ELF-1 (cell line): Measurements from ENCODE around the gene CEP131.

Source experiments
- DNase-seq: peaks from one replicate; pipeline ENCODE4 v3.0.0-alpha.2; 2016; ENCODE audit warnings: low read depth, low spot score

The CEP131 gene

DNA sequence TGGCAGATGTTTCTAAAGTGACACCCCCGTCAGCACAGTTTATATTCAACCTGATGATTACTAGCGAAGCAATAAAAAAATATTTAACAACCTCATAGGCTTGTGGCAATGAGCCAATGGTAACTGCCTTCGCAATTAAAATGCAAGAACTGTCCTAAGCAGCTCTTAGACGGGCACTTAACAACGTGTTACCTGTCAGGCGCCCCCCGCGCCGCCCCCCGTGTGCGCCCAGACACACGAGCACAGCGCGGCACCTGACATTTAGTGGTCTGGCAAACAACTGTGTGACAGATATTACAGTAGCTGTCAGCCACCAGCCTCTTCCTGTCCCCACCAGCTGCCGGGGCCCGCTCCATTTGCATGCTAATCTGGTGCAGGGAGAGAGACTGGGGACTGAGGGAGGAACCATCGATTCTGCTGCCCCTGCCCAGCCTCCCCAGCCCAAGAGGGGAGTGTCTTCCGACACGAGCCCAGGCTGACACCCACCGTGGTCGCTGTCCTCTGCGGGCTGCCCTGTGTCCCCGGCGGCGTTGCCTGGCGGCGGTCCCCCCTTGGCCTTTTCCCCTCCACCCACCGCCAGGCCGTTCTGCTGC is 29.0 kb upstream of the CEP131 start:
- peak; percentile 30 for DNase-seq

DNA sequence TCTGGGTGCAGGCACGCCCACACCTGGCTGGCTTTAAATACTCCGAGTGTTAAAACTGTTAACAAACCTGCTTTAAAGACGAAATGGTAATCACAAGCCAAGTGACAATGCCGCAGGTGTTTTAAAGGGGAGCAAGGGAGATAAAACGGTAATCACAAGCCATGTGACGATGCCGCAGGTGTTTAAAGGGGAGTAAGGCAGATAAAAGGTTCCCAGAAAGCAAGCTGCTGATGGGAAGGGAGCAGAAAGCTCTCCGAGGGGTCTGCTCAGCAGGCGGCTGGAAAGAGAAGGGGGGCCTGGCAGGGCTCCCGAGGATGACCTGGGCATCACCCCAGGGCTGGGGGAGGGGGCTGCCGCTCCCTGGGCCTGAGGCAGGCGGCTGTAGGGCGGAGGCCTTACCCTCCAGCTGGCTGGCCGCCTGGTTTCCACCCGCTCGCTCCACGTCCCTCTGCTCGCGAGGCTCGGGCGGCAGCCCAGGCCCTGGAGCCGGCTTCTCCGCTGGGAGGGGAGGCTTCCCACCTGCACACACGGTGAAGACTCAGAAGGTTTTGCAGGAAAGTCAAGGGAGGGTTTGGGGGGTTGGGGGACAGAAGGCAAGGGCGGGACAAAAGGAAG is 28.4 kb upstream of the CEP131 start:
- no peak for DNase-seq

DNA sequence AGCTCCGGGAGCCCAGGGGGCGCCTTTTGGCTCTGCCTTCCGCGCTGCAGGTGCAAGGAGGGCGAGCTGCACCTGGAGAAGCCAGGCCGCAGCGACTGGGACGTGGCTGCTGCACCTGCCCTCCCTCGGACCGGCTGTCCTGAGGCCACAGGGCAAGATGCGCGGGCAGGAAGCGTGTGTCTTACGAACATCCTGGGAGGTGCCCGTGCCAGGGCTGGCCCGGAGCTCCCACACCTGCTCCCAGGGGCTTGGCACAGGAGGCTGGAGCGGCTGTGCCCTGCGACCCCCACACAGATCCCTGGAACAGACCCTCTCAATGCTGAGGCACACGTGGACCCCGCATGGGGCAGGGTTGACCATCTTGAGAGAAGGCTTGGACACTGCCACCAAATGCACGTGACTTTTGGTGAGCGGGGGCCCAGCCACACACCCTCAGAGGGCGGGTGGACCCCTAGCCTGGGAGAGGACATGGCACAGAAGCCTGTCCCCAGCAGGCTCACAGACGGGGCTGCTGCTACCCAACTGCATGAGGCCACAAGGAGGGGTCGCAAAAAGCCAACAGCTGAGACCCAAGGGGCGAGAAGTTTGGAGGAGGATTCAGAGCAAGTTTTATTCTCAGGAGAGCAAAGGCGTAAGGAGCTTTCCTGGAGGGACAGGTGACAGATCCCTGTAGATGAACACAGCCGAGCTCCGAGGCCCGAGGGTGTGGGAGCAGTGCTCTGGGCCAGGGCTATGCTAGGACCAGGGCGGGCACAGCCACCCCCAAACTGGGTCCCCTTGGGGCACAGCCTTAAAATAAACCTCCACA is 27.7 kb upstream of the CEP131 start:
- no peak for DNase-seq

DNA sequence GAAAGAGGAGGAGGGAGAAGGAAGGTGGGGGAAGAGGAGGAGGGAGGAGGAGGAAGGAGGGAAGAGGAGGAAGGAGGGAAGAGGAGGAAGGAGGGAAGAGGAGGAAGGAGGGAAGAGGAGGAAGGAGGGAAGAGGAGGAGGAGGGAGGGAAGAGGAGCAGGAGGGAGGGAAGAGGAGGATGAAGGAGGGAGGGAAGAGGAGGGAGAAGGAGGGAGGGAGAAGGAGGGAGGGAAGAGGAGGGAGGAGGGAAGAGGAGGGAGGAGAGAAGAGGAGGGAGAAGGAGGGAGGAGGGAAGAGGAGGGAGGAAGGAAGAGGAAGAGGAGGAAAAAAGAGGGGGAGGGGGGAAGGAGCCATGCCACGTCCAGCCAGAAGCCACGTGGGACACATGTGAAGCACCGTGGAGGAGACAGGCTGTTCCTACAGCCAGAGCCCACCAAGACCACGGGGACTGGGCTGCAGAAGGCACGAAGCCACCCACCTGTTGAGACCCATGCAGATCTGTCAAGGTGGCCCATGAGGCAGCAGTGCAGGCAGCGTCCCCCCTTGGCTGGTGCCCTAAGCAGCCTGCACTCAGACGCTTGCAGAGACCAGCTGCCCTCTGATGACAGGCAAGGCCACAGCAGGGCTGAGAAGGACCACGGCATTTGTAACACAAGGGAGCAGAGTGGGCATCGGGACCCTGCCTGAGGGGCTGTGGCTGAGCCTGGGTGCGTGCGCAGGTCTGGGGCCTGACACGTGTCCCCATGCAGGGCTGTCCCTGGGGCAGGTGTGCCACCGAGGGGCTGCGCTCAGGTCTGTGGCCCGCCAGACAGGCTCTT is 26.7 kb upstream of the CEP131 start:
- no peak for DNase-seq

DNA sequence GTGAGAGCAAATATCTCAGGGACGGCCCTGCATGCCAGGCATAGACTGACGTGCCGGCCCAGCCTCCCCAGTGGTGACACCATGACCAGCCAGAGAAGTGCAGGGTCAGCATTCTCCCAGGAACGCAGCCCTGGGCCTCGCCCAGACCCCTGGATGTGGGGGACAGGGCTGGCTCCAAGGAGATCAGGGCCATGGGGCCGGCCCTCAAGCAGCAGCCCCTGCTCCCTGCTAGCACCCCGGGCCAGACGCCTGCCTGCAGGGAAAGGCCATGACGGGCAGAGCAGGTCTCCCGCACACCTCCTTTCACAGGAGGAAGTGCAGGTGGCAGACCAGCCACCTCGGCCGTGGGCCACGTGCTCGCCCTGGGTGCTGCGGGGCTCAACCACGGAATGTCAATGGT is 25.9 kb upstream of the CEP131 start:
- no peak for DNase-seq

DNA sequence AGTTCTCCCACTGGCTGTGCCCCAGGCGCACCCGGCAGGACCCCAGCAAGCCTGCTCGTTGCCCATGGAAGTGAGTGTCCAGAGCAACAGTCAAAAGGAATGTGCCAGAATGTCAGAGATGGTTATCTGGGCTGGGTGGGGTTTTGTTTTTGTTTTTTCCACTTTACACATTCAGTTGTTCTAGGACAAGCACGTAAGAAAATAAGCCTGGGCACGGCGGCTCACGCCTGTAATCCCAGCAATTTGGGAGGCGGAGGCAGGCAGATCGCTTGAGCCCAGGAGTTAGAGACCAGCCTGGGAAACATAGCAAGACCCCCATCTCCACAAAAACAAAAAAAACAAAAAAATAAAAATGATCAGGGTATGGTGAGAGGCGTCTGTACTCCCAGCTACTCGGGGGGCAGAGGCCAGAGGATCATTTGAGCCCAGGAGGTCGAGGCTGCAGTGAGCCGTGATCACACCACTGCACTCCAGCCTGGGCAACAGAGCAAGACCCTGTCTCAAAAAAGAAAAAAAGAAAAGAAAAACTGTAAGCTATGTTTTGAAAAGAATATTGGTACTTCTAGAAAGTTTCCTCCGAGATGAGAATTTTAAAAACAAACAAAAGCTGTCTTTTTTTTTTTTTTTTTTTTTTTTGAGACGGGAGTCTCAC is 24.7 kb upstream of the CEP131 start:
- peak; percentile 36 for DNase-seq

DNA sequence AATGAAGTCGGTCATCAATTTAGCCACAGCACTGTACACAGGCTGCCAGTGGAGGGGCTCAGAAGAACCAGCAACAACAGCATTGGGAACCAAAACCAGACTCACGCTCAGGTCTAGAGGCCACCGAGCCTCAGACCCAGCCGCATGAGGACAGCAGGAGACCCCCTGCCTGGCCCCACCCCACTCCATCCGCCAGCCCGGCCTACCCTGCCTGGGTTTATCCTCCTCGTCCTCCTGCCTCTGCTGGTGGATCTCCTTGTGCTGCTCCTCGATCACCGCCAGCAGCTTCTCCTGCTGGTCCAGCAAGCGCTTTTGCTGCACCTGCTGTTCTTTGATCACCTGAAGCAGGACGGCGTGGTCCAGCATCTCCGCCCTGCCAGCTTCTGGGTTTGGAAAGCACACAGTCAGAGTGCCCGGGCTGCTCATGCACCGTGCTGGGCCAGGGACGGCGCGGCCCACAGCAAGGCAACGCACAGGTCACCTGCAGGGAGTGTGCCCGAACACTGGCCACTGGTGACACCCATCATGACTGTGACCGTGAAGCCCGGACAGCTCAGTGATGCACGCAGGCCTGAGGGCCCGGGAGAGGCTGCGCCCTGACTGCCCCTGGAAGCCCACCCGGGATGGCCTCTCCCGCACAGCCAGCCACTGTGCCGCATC is 24.0 kb upstream of the CEP131 start:
- DNase-seq, result no peak

DNA sequence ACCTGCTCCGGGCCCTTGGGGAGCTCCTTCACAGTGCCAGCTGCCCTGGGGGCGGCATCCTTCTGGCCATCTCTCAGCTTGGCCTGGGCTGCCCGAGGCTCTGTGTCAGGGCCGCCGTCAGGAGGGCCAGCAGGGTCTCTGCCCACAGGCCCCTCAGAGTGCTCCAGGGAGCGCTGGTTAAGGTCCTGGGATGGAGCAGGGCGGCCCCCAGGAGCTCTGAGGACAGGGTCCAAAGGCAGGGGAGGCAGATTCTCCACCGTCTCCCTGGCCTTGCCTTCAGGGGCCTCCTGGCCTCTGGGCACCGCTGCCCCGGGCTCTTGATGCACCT is 23.5 kb upstream of the CEP131 start:
- DNase-seq, result no peak

DNA sequence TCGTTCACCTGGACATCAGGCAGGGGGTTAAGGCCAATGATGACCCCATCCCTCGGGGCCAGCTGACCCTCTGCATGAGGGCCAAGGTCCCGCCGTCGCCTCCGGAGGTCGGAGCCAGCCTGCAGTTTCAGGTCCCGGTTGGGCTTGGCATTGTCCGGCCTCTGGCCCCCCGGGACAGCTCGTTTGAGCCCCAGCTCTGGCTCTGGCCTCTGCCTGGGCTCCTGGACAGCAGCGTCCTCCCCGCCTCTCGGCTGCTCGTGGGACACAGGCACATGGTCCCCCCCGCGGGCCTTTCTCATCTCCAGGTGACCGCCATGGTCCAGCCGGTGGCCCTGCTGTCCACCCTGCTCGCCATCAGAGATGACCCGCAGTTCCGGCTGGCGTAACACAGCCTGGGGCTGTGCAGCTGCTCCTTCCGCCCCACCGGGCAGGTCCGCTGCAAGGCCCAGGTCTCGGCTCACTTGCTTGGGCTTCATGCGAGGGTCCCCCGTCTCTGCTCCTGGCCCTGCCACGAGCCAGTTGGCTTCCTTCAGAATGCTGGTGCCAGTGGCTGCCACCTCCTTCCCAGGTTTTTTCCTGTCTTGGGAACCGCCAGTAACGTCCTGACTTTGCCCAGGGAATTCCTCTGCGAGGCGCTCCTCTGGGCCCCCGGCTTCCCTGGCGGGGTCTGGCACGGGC is 23.0 kb upstream of the CEP131 start:
- peak; percentile 31 for DNase-seq

DNA sequence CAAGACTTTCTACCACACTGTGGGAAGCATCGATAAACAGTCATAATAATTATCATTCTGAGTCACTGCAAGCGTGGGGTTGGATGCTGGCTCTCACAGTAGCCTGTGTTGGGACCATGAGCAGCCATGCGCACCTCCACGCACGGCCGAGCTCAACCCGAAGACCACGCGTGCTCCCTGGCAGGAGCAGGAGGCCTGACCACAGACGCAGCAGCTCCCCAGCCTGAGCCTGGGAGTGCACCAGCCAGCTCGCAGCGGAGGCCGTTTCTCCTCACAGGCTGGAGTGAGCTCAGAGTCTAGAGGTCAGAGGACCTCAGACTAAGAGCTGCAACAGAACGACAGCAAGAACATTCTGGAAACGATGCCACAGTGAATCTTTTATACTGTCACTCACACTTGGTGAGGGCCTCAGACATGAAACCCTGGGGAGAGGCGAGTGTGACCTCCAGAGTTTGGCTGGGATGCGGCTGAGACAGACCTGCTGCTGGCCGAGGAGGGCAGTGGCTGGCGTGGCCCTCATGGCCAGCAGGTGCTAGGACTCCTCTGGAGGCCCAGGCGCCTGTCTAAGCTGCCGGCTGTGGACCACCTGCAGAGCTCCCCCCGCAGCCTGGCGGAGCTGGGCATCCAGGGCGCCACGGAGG is 22.4 kb upstream of the CEP131 start:
- DNase-seq, result no peak

DNA sequence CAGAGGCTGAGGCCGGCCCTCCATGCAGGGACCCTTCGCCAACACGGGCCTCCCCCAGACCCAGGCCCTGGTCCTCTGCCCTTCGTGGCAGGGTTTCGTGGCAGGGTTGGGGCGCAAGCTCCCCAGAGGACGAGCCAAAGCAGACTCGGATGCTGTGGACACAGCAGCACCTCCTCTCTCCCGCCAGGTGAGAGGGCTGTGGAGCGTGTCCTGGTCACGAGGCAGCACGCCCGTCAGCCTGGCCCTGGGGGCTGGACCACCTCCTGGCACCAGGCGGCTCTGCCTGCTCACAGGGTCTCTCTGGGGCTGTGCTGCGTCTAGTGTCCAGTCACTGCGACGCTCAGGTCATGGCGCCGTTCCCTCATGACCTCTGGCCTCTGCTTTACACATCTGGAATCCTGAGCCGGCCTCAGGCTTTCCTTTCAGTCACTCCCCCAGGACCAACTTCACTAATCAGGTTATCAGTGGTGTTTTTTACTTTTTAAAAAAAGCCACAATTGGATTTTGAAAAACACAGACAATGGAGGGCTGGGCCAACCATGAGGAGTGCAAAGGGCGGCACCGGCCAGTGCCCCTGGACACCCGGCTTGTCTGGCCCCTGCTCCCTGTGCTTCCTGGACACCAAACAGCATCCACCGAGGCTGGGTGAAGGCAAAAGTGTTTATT is 21.7 kb upstream of the CEP131 start:
- peak; percentile 58 for DNase-seq

DNA sequence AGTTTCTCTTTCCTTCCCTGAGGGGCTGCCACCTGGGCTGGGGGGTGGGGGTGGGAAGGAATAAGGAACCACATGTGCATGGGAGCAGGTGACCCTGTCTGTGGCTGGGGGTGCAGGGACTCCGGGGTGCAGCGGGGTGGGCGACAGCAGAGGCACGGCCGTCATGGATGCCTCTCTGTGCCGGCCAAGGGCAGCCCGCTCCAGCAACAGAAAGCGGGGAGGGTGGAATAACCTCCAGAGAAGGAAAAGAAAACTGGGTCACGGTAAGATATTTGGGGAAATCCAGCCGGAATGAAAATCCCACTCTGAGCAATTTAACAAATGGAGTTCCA is 20.5 kb upstream of the CEP131 start:
- no peak for DNase-seq

DNA sequence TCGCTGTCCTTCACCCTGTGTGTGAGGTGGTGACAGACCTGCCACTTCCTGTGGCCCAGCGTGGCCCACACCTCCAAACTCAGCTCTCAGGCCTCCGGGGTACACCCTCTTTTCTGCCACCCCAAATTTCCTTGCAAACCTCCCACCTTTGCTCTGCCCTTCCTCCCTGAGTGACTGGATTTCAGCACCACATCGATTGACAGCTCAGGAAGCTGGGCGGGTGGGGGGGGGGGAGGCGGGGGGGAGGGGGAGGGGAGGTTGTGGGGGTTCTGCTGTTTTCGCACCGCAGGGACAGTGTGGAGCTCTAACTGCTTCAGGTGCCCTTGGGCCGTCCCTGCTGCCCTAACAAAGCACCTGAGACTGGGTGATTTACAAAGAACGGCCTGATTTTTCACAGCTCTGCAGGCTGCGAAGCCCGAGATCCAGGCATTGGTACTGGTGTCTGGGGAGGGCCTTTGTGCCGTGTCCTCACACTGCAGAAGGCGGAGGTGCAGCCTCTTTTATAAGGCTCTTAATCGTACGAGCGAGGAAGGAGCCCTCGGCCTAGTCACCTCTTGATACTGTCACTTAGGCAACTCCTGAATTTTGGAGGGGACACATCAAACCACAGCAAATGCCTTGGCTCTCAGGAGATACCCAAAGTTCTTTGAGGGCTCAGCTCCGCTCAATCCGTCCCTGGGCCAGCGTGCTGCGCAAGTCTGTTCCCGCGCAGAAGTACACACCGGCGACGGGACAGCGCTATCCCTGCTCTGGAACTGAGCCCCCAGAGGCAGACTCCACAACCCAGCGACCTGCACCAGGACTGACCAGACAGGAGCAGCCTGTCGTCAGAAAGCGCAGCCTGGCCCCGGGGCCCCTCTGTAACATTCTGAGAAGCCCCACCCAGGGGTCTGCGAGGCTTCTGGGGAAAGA is 19.9 kb upstream of the CEP131 start:
- DNase-seq, result peak; percentile 56

DNA sequence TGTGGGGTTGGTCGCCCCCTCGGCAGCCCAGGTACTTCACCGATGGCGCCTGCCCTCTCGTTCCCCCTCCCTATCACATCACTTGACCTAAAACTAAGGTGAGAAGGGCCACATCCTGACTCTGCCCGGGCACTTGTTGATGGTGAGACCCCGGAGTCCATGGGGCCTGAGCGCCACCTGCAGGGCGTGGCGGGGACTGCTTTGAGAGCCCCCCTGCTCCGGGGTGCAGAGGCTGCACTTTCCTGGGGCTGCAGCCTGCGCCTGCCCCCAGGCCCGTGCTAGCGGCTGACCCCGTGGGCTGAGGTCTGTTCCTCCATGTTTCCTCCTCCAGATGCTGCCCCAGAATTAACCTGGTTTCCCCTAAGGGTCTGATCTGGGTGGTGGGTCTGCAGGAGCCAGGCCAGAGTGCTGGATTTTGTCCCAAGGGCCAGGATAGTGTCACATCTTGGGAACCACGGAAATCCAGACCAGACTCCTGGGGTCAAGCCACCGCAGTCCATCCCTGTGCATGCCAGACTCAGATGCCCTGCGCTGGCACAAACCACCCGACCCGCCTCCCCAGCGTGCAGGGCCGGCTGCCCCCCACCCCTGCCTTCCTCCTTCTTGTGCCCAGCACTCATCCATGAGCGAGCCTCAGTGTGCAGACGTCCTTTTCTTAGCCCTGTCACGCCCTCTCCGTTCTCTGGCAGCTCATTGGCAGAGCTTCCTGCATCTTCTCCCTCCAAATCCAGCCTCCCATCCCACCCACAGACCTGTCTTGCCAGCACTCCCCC is 19.1 kb upstream of the CEP131 start:
- peak; percentile 88 for DNase-seq

DNA sequence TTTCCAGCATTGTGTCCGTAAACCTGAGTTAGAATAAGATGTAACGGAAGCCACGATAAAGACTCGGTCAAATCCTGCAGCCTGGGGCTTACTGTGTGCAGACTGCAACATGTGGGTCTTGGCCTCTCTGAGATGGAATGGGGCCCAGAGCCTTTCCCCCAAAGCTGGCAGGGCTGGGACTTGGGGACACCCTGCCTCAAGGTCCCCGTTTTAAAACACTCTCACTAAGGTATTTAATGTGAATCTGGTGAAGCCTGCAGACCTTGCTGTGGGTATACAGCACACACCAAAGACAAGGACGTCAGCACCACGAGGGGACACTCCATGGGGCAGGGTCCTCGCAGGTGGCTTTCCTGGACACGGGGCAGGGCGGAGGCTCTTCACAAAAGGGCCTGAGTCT is 18.4 kb upstream of the CEP131 start:
- no peak for DNase-seq

DNA sequence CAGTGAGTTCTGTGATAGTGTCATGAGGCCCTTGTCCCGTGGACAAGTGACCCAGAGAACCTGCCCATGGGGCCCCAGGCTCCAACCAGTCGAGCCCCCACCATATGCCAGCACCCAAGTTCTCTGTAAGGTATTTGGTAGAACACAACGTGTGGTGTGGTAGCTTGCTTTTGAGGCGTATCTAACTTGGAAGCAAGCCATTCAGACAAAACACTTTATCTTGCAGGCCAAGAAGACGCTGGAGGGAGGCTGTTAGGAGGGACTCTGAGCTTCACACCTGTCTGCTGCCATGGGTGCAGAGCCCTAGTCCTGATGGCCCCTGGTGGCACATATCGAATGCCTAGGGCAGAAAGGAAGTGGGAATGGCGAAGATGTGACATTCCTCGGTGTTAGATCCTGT is 18.0 kb upstream of the CEP131 start:
- DNase-seq, result no peak

DNA sequence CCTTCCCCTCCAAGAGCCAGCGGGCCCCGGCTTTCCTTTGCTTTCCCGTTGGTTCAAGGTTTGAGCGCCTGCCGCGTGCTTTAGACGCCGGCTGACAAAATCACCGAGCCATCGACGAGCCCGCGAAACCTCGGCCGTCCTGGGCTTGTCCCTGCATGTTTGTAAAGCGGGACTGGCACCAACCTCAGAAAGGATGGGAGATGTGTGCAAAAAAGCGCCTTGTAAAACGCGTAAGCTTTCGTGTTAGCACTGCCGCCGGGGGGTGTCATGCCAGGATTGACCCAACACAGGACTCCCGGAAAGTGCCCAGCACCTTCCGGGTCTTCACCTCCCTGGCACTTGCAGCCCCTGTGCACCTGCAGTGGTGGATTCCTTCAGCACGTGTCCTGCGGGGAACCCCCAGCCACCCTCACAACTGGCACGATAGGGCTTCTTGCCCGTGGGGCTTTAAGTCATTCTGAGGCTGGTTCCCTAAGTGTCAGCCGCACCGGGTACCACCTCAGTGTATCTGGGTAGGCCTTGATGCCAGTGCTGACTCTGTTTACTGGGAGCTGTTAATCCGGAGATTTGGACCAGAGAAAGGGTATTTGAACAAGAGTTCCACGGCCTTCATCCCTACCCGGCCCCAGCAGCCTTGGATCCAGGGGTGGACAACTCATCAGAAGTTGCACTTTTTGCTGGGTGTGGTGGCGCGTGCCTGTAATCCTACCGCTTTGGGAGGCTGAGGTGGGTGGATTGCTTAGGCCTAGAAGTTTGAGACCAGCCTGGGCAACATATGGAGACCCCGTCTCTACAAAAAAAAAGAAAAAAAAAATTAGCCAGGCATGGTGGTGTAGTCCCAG is 17.2 kb upstream of the CEP131 start:
- peak; percentile 33 for DNase-seq
